GM21717 (cell line): ENCODE data around the gene MTFP1.

Experiments
- ATAC-seq: cut with Tn5 transposase; IDR thresholded peaks from one replicate; pipeline ENCODE4 v1.9.1; 2021; ENCODE audit warnings: mild to moderate bottlenecking, moderate library complexity; ENCODE audit not compliant: unreplicated experiment

The MTFP1 gene

GRCh38 chr22:30424534-30425326 lies 838 bp upstream of the MTFP1 start:
- ATAC-seq = no peak

- no peak for ATAC-seq
Observed at GRCh38 chr22:30425327-30425615, 297 bp upstream of the MTFP1 start.

- no peak for ATAC-seq
Observed at GRCh38 chr22:30426388-30427353, 1.1 kb downstream of the MTFP1 start.

- ATAC-seq = no peak
Observed at GRCh38 chr22:30427871-30428270, 2.3 kb downstream of the MTFP1 start.

- no peak for ATAC-seq
Observed at GRCh38 chr22:30429887-30430286, 4.3 kb downstream of the MTFP1 start.

- ATAC-seq = no peak
Observed at GRCh38 chr22:30430933-30431332, 5.4 kb downstream of the MTFP1 start.

GRCh38 chr22:30432096-30432495 lies 6.5 kb downstream of the MTFP1 start:
- ATAC-seq = no peak

- no peak for ATAC-seq
Observed at GRCh38 chr22:30432520-30432919, 7.0 kb downstream of the MTFP1 start.

- ATAC-seq = no peak
Observed at GRCh38 chr22:30433227-30433626, 7.7 kb downstream of the MTFP1 start.

GRCh38 chr22:30433773-30434172 lies 8.2 kb downstream of the MTFP1 start:
- ATAC-seq = no peak

GRCh38 chr22:30434843-30435242 lies 9.3 kb downstream of the MTFP1 start:
- ATAC-seq = no peak

GRCh38 chr22:30435674-30436126 lies 10.1 kb downstream of the MTFP1 start:
- ATAC-seq = no peak

- ATAC-seq = no peak
Observed at GRCh38 chr22:30436196-30436595, 10.6 kb downstream of the MTFP1 start.

- no peak for ATAC-seq
Observed at GRCh38 chr22:30438559-30438958, 13.0 kb downstream of the MTFP1 start.

- no peak for ATAC-seq
Observed at GRCh38 chr22:30439226-30439625, 13.7 kb downstream of the MTFP1 start.

GRCh38 chr22:30439836-30440235 lies 14.3 kb downstream of the MTFP1 start:
- no peak for ATAC-seq

GRCh38 chr22:30441088-30441487 lies 15.5 kb downstream of the MTFP1 start:
- ATAC-seq = no peak

- no peak for ATAC-seq
Observed at GRCh38 chr22:30444632-30445437, 19.3 kb downstream of the MTFP1 start.

GRCh38 chr22:30445438-30446145 lies 20.0 kb downstream of the MTFP1 start:
- ATAC-seq = no peak

- ATAC-seq = no peak
Observed at GRCh38 chr22:30447656-30448055, 22.1 kb downstream of the MTFP1 start.
